GM19043 (cell line): Measurements from ENCODE around the gene DNER.
"Not testable (repeated sequence)": the region's sequence is repeated elsewhere in the genome, so short reads cannot be mapped to it uniquely, and the experiment has no call there.

Experiments
- ATAC-seq: cut with Tn5 transposase; IDR thresholded peaks from one replicate; pipeline ENCODE4 v1.9.1; 2021; ENCODE audit warnings: low read depth; ENCODE audit not compliant: unreplicated experiment

The DNER gene

DNA sequence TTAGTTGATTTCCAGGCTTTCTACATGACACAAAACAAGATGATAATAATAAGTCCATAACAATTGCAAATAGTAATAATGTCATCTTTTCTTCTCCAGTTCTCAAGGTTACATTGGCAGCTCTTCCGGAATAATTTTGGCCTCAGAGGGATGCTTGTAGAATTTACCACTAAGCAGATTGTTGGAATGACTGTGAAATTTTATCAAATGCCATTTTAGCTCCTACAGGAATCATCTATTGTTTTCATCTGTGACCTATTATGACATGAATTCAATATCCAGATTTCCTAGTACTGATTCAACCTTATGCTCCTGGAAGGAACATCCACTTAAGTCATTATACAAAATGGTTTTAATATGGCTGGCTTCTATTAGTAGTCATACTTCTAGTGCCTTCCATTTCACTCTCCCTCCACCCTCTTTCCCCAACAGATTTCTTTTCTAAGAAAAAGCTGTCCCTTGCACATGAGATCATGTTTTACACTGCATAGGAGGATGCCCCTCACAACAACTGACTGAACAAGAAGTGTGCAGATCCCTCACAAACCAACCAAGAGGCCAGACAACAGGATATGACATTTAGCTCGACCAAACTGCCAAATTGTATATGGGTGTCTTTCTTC is 200.0 kb downstream of the DNER start:
- ATAC-seq, result no peak

DNA sequence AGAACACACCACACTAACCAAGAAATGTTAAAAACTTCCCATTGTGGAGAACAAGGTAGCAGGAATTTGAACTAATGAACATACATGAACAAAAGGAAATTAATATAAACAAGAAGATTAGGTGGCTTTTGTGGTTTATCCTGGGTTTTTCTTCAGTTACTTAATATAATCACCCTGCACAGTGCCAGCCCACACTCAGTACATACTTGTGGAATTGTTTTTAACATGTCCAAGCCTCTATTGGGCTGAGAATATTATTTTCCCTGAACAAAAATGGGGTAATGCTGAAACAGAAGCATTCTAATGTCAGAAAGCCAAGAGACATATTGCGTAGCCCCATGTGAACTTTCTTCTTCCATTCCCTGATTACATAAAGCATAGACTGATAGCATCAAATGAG is 202.8 kb downstream of the DNER start:
- no peak for ATAC-seq

DNA sequence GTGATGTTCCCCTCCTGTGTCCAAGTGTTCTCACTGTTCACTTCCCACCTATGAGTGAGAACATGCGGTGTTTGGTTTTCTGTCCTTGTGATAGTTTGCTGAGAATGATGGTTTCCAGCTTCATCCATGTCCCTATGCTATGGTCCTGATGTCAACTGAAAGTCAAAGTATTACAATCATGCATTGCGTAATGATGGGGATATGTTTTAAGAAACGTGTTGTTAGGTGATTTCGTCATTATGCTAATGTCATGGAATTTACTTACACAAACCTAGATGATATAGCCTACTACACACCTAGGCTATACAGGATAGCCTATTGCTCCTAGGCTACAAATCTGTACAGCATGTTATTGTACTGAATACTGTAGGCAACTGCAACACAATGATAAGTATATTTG is 207.7 kb downstream of the DNER start:
- not testable (repeated sequence) for ATAC-seq

GRCh38 chr2:229501051-229501794 is 213.1 kb downstream of the DNER start:
- ATAC-seq, result no peak

DNA sequence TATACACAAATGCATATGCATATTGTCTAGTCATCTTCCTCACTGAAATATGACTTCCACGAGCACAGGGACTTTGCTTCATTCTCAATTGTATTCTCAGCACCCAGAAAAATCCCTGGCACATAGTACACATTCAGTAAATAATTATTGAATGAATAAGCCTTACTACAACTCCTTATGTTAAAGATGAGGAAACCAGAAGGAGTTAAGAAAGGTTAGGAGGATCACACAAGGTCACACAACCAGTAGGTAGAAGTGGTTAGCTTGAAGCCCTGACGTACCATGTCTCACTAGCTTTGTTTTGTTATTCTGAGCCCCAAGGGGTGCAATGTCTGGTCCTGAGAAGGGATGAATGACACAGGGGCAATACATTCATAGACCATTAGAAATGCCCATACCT is 222.3 kb downstream of the DNER start:
- ATAC-seq, result no peak

GRCh38 chr2:229490167-229490566 is 224.2 kb downstream of the DNER start:
- ATAC-seq, result no peak

DNA sequence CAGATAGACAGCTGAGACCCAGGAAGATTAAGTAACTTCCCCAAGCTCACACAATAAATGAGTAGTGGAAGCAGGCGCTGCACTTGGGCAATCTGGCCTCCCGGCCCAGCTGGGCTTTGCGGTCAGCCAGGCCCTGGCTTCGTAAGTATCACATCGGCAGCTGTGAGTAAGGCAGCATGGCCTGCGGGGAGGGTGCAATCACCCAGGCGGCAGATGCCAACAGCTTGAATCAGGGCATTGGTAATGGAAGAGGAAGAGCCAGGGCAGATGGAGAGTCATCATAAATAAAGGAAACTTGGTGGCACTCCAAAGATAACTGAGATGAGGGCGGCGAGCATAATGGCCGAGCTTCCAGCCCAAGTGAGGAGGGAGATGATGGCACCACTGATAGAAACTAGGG is 225.3 kb downstream of the DNER start:
- ATAC-seq, result no peak

DNA sequence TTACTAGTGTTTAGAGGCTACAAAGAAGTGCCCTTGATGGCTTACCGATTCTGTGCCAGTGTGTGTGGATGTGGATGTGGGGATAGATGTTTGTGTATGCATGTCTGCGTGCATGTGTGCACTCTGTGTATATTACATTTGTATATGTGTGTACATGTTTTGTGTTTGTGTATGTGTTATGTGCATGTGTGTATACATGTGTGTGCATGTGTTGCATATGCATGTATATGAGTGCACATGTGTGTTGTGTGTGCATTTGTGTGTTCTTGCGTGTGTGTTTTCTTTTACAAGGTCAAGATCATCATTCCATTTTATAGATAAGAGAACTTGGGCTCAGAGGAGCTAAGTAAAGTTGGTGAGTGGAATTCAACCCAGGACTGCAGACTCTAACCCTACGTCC is 226.1 kb downstream of the DNER start:
- ATAC-seq, result no peak

GRCh38 chr2:229486673-229487072 is 227.7 kb downstream of the DNER start:
- ATAC-seq, result no peak

DNA sequence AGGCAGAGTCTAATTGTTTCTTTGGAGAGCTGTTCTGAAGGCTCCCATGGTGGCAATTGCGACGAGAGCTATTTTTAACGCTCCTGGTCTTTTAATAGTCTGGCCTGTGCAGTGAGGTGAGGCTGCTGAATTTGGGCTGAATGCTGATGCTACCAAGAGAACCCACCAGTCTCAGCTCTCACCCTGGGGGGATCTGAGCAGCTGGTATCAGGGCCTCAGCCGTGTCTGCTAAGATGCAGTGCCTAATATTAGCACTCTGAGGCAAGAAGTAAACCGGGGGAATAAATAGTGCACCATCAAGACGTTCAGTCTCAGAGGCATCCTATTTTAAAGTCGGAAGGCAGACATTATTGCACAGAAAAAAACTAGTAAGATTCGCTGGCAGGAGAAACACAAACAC is 228.5 kb downstream of the DNER start:
- no peak for ATAC-seq

- ATAC-seq, result no peak
Measured at GRCh38 chr2:229477269-229477755, 237.0 kb downstream of the DNER start.

DNA sequence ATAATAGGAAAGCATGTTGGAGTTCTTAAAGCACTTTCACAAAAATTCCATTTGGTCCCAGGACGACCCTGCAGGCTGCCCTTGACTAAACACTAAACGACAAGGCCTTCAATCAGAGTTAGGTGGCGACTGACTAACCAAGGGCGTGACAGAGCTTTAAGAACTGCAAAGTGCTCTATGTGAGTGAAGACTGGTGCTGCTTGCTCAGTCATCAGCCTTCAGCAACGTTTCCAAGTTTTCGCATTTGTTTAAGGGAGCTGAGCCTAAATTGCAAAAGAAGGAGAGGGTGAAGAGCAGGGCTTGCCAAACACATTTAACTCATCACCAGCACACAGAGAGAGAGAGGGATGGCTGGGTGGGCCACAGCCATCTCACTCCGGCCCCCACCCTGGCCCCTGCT is 238.6 kb downstream of the DNER start:
- no peak for ATAC-seq

DNA sequence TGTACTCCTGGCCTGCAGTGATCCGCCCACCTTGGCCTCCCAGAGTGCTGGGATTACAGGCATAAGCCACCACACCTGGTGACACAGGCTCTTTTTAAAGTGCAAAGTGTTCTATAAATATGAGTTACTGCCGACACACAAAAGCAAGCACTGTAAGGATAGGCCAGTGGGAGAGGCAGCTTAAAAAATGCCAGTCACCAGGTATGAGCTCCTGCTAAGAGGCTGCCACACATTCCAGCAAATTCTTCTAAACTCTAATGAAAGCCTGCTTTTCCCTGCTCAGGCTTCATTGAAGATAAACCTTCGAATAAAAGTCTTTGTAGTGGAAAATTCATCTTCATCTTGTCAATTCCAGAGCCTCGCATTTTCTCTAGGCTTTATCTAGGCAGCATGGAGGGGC is 240.2 kb downstream of the DNER start:
- no peak for ATAC-seq

DNA sequence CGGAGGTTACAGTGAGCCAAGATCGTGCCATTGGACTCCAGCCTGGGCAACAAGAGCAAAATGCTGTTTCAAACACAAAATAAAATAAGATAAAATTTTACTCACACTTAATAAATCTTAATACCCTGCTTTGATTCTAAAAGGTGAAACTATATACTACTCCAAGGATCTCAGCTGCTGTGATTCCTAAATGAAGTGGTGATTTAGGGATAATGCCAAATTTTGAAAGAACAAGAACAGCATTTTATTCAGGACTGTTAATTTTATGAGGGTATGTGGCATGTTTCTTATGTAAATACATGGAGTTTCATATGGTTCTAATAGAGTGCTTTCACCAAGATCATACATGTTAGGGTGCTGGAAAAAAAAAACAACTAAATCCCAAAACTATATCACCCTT is 243.6 kb downstream of the DNER start:
- ATAC-seq, result no peak

- ATAC-seq, result no peak
Measured at GRCh38 chr2:229467783-229468182, 246.6 kb downstream of the DNER start.

DNA sequence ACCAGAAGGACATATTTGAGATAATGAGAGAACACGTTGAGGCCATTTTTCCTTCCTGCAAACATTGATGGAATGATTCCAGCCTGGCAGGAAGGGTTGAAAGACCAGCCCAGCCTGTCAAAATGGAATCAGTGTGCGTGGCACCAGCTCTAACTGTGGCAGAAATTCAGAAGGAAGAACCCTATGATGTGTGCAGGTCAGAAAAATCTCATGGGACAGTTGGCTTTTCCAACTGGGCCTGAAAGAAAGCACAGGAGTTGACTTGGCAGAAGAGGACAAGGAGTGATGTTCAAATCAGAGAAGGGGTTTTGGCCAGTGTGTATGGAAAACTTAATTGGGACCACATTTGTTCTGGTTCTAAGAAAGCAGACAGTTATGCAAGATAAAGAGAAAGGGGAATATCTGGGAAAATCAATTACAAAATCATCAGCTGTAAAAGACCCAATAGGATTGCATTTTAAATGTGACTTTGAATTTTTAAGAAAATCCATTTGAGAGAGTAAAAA is 250.5 kb downstream of the DNER start:
- ATAC-seq, result no peak

DNA sequence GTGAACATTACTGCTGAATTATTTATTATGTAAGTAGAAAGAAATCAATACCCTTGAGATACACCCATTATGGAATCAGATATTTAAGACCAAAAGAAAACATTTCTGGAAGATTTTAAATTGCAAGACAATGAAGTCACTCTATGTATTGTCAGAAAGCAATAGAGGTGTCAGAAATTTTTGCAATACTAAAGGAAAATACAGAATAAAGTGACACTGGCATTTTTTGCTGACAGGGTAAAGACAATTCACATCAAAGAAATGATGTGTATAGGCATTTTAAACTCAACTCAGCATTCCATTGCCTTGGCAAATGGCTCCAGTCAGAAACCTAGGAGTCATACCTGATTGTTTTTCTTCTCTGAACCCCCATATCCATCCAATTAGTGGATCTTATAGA is 252.2 kb downstream of the DNER start:
- ATAC-seq, result no peak

GRCh38 chr2:229456091-229456490 is 258.3 kb downstream of the DNER start:
- ATAC-seq, result no peak

GRCh38 chr2:229454934-229455631 is 259.3 kb downstream of the DNER start:
- no peak for ATAC-seq

GRCh38 chr2:229453230-229453629 is 261.1 kb downstream of the DNER start:
- ATAC-seq, result no peak

GRCh38 chr2:229451852-229452251 is 262.5 kb downstream of the DNER start:
- ATAC-seq, result no peak
